ENCODE data around the gene ITGB7.

DNA sequence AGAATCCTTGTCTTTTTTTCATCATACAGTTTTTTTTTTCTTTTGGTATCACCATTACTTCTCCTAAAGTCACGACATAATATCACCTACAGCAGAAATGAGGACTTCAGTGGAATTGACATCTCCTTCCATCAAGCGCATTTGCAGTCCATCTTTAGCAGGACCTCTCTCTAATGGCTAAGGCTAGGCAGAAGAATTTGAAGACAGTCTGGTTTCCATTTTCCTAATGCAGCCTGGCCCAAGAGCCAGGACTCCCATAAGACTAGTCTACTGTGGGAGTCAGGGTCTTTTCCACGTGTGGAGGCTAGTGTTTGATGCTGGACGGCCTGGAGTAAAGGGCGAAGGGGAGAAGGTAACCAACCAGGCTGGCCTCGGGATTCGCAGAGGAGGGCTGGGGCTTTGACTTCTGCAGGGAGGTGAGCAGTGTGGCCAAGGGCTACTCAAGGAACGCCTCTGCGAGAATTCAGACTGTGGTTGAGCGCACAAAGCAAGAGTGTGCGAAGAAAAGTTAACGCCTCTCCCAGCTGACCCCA lies 27.3 kb downstream of the ITGB7 start:
- TF ChIP-seq, protein P1, sequence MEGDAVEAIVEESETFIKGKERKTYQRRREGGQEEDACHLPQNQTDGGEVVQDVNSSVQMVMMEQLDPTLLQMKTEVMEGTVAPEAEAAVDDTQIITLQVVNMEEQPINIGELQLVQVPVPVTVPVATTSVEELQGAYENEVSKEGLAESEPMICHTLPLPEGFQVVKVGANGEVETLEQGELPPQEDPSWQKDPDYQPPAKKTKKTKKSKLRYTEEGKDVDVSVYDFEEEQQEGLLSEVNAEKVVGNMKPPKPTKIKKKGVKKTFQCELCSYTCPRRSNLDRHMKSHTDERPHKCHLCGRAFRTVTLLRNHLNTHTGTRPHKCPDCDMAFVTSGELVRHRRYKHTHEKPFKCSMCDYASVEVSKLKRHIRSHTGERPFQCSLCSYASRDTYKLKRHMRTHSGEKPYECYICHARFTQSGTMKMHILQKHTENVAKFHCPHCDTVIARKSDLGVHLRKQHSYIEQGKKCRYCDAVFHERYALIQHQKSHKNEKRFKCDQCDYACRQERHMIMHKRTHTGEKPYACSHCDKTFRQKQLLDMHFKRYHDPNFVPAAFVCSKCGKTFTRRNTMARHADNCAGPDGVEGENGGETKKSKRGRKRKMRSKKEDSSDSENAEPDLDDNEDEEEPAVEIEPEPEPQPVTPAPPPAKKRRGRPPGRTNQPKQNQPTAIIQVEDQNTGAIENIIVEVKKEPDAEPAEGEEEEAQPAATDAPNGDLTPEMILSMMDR (conservative IDR thresholded peaks at IDR 0.05; ENCODE audit: low read depth, low read length), result no peak
- TF ChIP-seq EZH2 (IDR thresholded peaks at IDR 0.05; ENCODE audit: borderline replicate concordance, low read depth, low read length, poor library complexity, severe bottlenecking), result no peak

Data from A673 (cell line).